BLaER1 (cell line): ENCODE data around the gene MT1M.
"Not testable (repeated sequence)": the region's sequence is repeated elsewhere in the genome, so short reads cannot be mapped to it uniquely, and the experiment has no call there.

ENCODE experiments used
- H3K27ac ChIP-seq: shearing (Covaris generic); formaldehyde crosslinking; 2 replicates; pipeline ENCODE4 v1.8.1; 2022
- H3K27me3 ChIP-seq: shearing (Covaris generic); formaldehyde crosslinking; 2 replicates; pipeline ENCODE4 v1.8.1; 2022
- H3K36me3 ChIP-seq: shearing (Covaris generic); formaldehyde crosslinking; 2 replicates; pipeline ENCODE4 v1.8.1; 2022
- H3K4me1 ChIP-seq: shearing (Covaris generic); formaldehyde crosslinking; 2 replicates; pipeline ENCODE4 v1.8.1; 2022
- H3K4me2 ChIP-seq: shearing (Covaris generic); formaldehyde crosslinking; 2 replicates; pipeline ENCODE4 v1.8.1; 2022
- H3K4me3 ChIP-seq: shearing (Covaris generic); formaldehyde crosslinking; 2 replicates; pipeline ENCODE4 v1.8.1; 2022
- H3K9ac ChIP-seq: shearing (Covaris generic); formaldehyde crosslinking; 2 replicates; pipeline ENCODE4 v1.8.1; 2022
- H3K9me3 ChIP-seq: shearing (Covaris generic); formaldehyde crosslinking; 2 replicates; pipeline ENCODE4 v1.8.1; 2022
- H4K20me1 ChIP-seq: shearing (Covaris generic); formaldehyde crosslinking; 2 replicates; pipeline ENCODE4 v1.8.1; 2022
- Cebpa-rat ChIP-seq: shearing (Covaris generic); IDR thresholded peaks from 2 replicates; pipeline ENCODE4 v1.8.1; 2022

Gene MT1M

GRCh38 chr16:56632156-56632847, at the start of gene MT1M:
MT1M (plus strand) TSS chr16:56632659; CDS start chr16:56632732, 73 bp downstream.
- Histone ChIP-seq H3K4me2 (no peak within 1 kb of the TSS), H3K27me3 (peaks cover 100% of the 10 kb centered on the region), H3K4me1 (no peaks in the 10 kb centered on the region), H4K20me1 (peaks cover 61% of the 10 kb centered on the region), H3K36me3 (no peaks in the 10 kb centered on the region), H3K9me3 (peaks cover 16% of the 10 kb centered on the region), H3K4me3 (no peak within 1 kb of the TSS), H3K27ac (no peak within 1 kb of the TSS), H3K9ac (no peak within 1 kb of the TSS)
- no peak for TF ChIP-seq Cebpa-rat

DNA sequence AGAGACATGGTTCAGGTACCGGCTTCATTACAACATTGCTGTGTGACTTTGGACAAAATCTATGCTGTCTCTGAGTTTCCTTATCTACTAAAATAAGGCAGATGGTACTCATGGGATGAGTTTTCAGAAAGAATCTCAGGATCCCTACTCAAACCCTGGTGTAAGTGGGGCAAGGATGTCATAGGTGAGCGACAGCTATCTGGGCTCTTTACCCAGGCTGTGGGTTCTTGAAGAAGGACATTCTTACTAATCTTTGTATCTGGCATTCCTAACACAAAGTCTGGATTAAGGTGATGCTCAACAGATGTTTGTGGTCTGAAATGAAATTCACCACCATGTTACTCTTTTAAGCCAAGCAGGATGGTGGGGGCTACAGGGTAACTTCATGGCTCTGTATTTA, 49.5 kb upstream of the MT1M start:
- not testable (repeated sequence) for H3K27me3 ChIP-seq, H3K4me1 ChIP-seq, H3K4me2 ChIP-seq

GRCh38 chr16:56583351-56584168, 48.9 kb upstream of the MT1M start:
- no peak for TF ChIP-seq Cebpa-rat
- Histone ChIP-seq H4K20me1 (no peaks in the 10 kb centered on the region), H3K27me3 (peaks cover 7% of the 10 kb centered on the region), H3K4me3 (no peak overlapping the region), H3K4me2 (no peak overlapping the region), H3K27ac (no peak overlapping the region), H3K9me3 (no peaks in the 10 kb centered on the region), H3K4me1 (no peaks in the 10 kb centered on the region), H3K36me3 (no peaks in the 10 kb centered on the region), H3K9ac (no peak overlapping the region)

More for the DNA sequence above, 49.5 kb upstream of the MT1M start:
- not testable (repeated sequence) for H4K20me1 ChIP-seq, H3K36me3 ChIP-seq, H3K9ac ChIP-seq, H3K9me3 ChIP-seq, H3K27ac ChIP-seq, H3K4me3 ChIP-seq

GRCh38 chr16:56584276-56584675, 48.2 kb upstream of the MT1M start:
- Histone ChIP-seq H3K4me1 (no peaks in the 10 kb centered on the region), H3K4me2 (no peak overlapping the region), H3K27me3 (peaks cover 14% of the 10 kb centered on the region), H3K36me3 (no peaks in the 10 kb centered on the region), H3K4me3 (no peak overlapping the region), H3K9ac (no peak overlapping the region), H3K9me3 (no peaks in the 10 kb centered on the region), H4K20me1 (no peaks in the 10 kb centered on the region), H3K27ac (no peak overlapping the region)
- TF ChIP-seq Cebpa-rat = no peak

GRCh38 chr16:56588781-56589140, 43.7 kb upstream of the MT1M start:
- Histone ChIP-seq H3K27me3 (peaks cover 26% of the 10 kb centered on the region), H3K27ac (no peak overlapping the region), H3K36me3 (no peaks in the 10 kb centered on the region), H3K4me2 (no peak overlapping the region), H3K9ac (no peak overlapping the region), H3K9me3 (no peaks in the 10 kb centered on the region), H3K4me3 (no peak overlapping the region), H3K4me1 (no peaks in the 10 kb centered on the region; the same call in 1 of the 2 replicates), H4K20me1 (no peaks in the 10 kb centered on the region)
- TF ChIP-seq Cebpa-rat = no peak

DNA sequence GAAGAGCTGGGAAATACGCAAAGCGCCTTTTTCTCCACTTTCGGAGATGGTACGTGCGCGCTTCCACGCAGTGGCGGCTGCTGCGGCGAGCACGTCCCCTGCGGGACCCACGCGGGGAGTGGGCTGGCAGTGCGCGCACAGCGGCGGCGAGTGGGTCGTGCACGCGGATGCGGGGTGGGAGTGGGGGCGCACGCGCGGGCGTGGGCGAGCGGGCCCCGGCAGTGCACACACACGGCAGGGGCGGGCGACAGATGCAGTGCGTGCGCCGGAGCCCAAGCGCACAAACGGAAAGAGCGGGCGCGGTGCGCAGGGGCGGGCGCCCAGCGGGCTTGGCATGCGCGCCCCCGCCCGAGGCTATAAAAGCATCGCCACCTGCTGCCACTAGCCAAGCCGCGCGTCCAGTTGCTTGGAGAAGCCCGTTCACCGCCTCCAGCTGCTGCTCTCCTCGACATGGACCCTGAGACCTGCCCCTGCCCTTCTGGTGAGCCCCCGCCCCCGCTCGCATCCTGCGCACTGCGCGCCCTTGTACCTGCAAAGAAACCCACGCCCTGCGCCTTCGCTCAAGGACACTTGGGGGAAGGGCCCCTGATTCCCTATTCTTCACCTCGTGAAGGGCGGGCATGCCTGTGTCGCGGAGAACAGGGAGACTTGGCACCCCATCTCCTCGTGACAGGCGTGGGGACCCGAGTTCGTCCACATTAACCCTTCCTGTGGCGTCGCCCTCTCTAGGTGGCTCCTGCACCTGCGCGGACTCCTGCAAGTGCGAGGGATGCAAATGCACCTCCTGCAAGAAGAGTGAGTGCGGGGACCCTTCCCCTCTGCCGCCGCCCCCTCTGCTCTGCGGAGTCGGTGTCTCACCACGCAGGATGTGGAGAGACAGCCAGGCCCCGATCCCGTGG, 43.1 kb upstream of the MT1M start, which contains the start of gene MT3:
MT3 (plus strand) TSS at position 388 of the 899 bp plus-strand sequence; CDS start at position 451, 63 bp downstream.
- no peaks in the 10 kb centered on the region; the same call in 1 of the 2 replicates for H3K4me1 ChIP-seq
- H3K27ac ChIP-seq = no peak within 1 kb of the TSS
- H3K27me3 ChIP-seq = peaks cover 26% of the 10 kb centered on the region
- H3K9ac ChIP-seq = no peak within 1 kb of the TSS
- no peaks in the 10 kb centered on the region for H4K20me1 ChIP-seq
- H3K4me3 ChIP-seq = no peak within 1 kb of the TSS
- TF ChIP-seq Cebpa-rat = no peak
- H3K9me3 ChIP-seq = no peaks in the 10 kb centered on the region
- no peak within 1 kb of the TSS for H3K4me2 ChIP-seq
- H3K36me3 ChIP-seq = no peaks in the 10 kb centered on the region

GRCh38 chr16:56591377-56592060, 40.9 kb upstream of the MT1M start:
- no peak overlapping the region for H3K4me2 ChIP-seq
- no peaks in the 10 kb centered on the region for H4K20me1 ChIP-seq
- no peak overlapping the region for H3K4me3 ChIP-seq
- no peaks in the 10 kb centered on the region; the same call in 1 of the 2 replicates for H3K4me1 ChIP-seq
- peaks cover 26% of the 10 kb centered on the region for H3K27me3 ChIP-seq
- TF ChIP-seq Cebpa-rat = no peak
- H3K27ac ChIP-seq = no peak overlapping the region
- H3K36me3 ChIP-seq = no peaks in the 10 kb centered on the region
- no peak overlapping the region for H3K9ac ChIP-seq
- H3K9me3 ChIP-seq = no peaks in the 10 kb centered on the region

- H3K4me1 ChIP-seq = no peaks in the 10 kb centered on the region; the same call in 1 of the 2 replicates
- no peak overlapping the region for H3K27ac ChIP-seq
- no peak for TF ChIP-seq Cebpa-rat
- H3K4me3 ChIP-seq = no peak overlapping the region
- no peaks in the 10 kb centered on the region for H3K36me3 ChIP-seq
- no peaks in the 10 kb centered on the region for H4K20me1 ChIP-seq
- H3K9ac ChIP-seq = no peak overlapping the region
- H3K4me2 ChIP-seq = no peak overlapping the region
- H3K27me3 ChIP-seq = peaks cover 18% of the 10 kb centered on the region
- H3K9me3 ChIP-seq = no peaks in the 10 kb centered on the region
Measured at GRCh38 chr16:56593573-56594291, 38.7 kb upstream of the MT1M start.

DNA sequence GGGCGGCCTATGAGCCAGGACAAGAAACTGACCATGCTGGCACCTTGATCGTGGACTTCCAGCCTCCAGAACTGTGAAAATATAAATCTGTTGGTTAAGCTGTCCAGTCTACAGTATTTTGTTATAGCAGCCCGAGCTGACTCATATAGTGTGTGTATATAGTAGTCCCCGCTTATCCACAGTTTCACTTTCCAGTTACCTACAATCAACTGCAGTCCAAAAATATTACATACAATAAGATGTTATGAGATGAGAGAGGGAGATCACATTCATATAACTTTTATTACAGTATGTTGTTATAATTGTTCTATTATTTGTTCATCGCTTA, 38.2 kb upstream of the MT1M start:
- H3K9me3 ChIP-seq = no peaks in the 10 kb centered on the region

More for the DNA sequence above, 38.2 kb upstream of the MT1M start:
- peaks cover 13% of the 10 kb centered on the region for H3K27me3 ChIP-seq
- no peak for TF ChIP-seq Cebpa-rat
- no peaks in the 10 kb centered on the region; the same call in 1 of the 2 replicates for H3K4me1 ChIP-seq
- no peak overlapping the region for H3K9ac ChIP-seq
- no peak overlapping the region for H3K4me2 ChIP-seq
- H4K20me1 ChIP-seq = no peaks in the 10 kb centered on the region
- H3K36me3 ChIP-seq = no peaks in the 10 kb centered on the region
- no peak overlapping the region for H3K4me3 ChIP-seq
- no peak overlapping the region for H3K27ac ChIP-seq
